Epithelial cell of proximal tubule (primary cell): ENCODE data around the gene GRIFIN. TPM values are rescaled to one million over a fixed set of nuclear protein-coding genes. Genes with fewer than 3 reads are reported as not detected.
A peak's percentile ranks its signal among the peaks of the same experiment; 100 is the strongest.

Experiments
- DNase-seq: peaks from one replicate; pipeline ENCODE4 v3.0.0-alpha.2; 2011; ENCODE audit warnings: low read depth
- H3K4me3 ChIP-seq: 2 replicates; pipeline ENCODE4 v1.5.1; 2011; ENCODE audit warnings: low read depth, mild to moderate bottlenecking, low read length
- total RNA-seq: library from RNA; depleted of rRNA; stranded (reverse); fragments of >200 nt; gene quantifications from 2 replicates; pipeline ENCODE4 v1.2.3, GENCODE V29; 2015
- TF ChIP-seq, protein P1 (sequence below): conservative IDR thresholded peaks from 2 replicates; pipeline ENCODE4 v1.5.1; 2012; ENCODE audit warnings: low read depth, mild to moderate bottlenecking, low read length

The GRIFIN gene
- total RNA-seq, 1 donor from 2014 or later, result not detected

GRCh38 chr7:2521341-2521745, 45.1 kb upstream of the GRIFIN start:
- no peak for DNase-seq
- H3K4me3 ChIP-seq, result peak overlapping the region; percentile 62
- TF ChIP-seq, protein P1, sequence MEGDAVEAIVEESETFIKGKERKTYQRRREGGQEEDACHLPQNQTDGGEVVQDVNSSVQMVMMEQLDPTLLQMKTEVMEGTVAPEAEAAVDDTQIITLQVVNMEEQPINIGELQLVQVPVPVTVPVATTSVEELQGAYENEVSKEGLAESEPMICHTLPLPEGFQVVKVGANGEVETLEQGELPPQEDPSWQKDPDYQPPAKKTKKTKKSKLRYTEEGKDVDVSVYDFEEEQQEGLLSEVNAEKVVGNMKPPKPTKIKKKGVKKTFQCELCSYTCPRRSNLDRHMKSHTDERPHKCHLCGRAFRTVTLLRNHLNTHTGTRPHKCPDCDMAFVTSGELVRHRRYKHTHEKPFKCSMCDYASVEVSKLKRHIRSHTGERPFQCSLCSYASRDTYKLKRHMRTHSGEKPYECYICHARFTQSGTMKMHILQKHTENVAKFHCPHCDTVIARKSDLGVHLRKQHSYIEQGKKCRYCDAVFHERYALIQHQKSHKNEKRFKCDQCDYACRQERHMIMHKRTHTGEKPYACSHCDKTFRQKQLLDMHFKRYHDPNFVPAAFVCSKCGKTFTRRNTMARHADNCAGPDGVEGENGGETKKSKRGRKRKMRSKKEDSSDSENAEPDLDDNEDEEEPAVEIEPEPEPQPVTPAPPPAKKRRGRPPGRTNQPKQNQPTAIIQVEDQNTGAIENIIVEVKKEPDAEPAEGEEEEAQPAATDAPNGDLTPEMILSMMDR, result no peak

GRCh38 chr7:2520761-2521290, 44.6 kb upstream of the GRIFIN start:
- peak overlapping the region; percentile 62 for H3K4me3 ChIP-seq
- TF ChIP-seq, protein P1, result no peak
- DNase-seq, result no peak

DNA sequence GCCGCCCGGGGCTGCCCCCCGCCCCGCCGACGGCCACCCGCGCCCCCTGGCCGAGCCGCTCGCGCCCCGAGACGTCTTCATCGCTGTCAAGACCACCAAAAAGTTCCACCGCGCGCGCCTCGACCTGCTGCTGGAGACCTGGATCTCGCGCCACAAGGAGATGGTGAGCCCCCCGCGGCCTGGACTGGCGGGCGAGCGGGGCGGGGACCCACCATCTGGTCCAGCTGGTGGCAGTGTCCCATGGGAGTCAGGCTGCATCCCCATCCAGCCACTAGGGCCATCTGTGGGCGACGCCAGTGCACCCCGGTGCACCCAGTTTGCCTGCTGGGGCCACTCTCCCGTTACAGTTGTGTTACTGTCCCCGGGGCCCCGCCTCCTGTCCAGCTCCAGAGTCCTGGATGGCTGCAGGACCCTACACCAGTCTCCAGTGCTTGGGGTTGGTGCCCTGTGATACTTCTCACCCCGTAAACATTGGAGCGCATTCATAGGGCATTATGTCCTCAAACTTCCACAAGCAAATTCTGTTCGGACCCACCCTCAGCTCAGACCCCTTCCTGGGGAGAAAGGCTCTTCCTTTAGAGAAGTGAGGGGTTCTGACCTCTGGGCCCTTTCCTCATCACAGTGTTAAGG, 44.0 kb upstream of the GRIFIN start:
- H3K4me3 ChIP-seq, result peak overlapping the region; percentile 62
- TF ChIP-seq, protein P1, result no peak
- DNase-seq, result no peak

DNA sequence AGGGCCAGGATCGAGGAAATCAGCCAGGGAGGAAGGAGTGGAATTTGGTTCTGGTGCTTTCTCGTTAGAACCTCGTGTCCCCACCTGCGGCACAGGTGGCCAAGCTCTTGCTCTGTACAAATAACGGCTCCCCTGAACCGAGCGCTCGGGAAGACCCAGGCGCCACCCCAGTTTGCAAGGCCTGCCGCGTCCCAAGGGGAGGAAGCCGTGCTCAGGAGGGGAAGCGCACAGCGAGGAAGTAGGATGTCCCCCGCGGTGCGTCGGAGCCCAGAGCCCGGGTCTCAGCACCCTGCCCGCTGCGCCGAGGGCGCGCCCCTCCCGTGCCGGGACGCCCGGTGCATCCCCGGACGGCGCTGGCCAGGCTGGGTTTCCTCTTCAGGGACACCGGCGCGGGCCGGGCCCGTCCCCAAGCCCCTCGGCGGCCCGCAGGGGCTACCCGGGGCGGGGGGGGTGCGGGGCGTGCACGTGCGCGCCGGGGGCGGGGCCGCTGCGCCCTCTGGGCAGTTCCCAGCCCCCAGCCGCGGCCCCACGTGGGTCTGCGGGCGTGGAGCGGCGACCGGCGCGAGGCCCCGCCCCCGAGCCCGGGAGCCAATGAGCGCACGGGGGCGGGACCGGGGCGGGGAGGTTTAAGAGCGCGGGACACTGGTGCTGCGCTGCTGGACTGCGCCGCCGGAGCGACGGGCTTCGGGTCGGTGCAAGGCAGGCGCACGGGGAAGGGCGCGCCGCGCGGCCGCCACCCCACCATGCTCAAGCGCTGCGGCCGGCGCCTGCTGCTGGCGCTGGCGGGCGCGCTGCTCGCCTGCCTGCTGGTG, 43.1 kb upstream of the GRIFIN start, which contains the start of gene LFNG:
TSS of gene LFNG (plus strand) at position 656 of the 812 bp plus-strand sequence. CDS start at position 744, 88 bp downstream.
- no peak for DNase-seq
- TF ChIP-seq, protein P1, result no peak
- peak within 1 kb of the TSS; percentile 62 for H3K4me3 ChIP-seq

GRCh38 chr7:2518737-2519118, 42.5 kb upstream of the GRIFIN start:
- DNase-seq, result no peak
- TF ChIP-seq, protein P1, result no peak
- peak overlapping the region; percentile 56 for H3K4me3 ChIP-seq

DNA sequence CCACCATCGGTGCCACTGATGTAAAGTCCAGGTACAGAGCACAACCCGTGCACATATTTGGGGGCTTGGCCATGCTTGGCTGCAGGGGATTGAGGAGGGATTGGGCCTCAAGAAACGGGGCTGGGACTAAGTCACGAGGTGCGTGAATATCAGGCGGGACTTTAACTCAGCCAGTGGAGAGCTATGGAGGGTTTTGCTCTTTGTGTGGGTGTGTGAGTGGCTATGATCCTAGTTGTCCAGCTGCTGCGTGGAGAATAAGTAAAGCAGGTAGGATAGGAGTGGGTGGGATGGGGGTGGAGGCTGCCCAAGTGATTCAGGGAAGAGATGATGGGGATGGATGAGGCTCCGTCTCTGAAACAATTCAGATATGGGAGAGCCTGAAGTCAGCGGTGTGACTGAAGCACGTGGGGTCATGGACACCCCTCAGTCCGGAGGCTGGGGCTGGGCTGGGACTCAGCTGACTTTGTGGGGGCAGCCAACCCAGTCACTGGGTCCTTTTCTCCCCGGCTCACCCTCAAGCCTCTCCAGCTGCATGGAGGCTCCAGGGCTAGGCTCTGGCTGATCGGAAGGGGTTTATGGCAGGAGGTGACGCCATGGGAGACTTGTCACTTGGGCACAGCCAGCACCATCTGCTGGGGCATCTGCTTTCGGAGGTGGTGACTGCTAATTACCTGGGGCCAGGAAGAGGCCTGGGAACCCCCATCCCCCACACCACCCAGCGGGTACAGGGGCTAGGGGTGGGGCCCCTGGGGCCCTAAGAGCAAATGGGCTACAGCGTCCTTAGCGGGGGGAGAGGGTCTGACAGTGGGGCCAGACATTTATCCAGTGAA, 41.7 kb upstream of the GRIFIN start:
- no peak overlapping the region for H3K4me3 ChIP-seq
- TF ChIP-seq, protein P1, result no peak
- DNase-seq, result no peak
